HG02610 (cell line): ENCODE results near the gene LGALS3BP.

Experiments used
- ATAC-seq: cut with Tn5 transposase; IDR thresholded peaks from one replicate; pipeline ENCODE4 v1.9.1; 2021; ENCODE audit warnings: mild to moderate bottlenecking, moderate library complexity; ENCODE audit not compliant: unreplicated experiment

The LGALS3BP gene

GRCh38 chr17:78985395-78985794 is 5.7 kb upstream of the LGALS3BP start:
- ATAC-seq = no peak

DNA sequence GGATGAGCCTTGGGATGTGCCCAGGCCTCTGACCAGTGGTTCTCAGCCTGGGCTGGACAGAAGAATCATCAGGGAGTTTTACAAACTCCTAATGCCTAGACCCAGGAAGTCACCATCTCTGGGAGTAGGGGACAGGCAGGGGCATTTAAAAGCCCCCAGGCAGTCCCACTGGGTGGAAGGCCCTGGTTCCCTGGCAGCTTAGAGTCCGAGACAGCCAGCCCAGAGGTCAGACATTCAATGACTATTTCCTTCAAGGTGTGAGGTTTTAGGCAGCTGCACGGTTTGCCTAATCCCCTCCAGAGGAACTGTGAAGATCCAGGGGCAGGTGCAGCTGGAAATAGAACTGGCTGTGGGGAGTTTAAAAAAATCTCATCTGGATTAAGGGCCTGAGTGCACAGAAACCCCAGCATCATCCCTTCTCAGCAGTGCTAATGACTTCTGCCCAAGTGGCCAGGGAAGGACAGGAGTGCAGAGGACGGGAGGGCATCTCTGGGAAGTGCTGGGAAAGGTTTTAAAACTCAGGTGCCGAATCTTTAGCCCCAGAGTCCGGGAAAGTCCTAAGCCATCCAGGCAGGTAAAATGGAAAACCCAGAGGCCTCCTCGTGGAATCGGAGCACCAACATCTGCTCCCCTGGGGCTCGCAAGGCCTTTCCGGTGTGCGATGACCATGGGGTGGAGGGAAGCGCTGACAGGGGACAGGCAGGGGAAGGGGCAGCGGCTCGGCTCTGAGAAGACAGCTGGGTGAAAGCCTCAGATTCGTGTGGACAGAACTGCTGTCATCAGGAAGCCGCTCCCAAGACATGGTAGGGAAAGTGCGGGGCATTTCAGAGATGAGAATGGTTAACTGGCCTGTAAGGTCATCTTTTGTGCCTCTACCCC is 1.5 kb upstream of the LGALS3BP start:
- ATAC-seq = no peak

DNA sequence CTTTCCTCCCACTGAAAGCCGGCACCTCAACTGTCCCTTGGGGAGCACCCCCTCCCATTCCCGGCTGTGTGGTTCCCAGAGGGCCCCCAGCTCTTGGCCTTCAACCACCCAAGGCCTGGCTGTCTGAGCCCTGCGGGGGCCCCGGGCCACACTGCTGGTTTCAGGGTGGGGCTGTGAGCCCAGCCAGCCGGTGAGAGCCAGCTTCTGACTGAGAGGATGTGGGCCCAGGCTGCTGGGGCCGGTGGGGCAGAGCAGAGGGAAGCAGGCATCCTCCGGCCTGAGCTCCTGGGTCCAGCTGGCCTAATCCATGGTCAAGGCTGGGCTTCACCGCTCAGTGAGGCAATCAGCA is 875 bp upstream of the LGALS3BP start:
- ATAC-seq = no peak

- no peak for ATAC-seq
Observed at GRCh38 chr17:78977997-78978973, 1.4 kb downstream of the LGALS3BP start.

GRCh38 chr17:78977681-78977943 is 2.1 kb downstream of the LGALS3BP start:
- no peak for ATAC-seq

- ATAC-seq = no peak
Observed at GRCh38 chr17:78976907-78977680, 2.6 kb downstream of the LGALS3BP start.

GRCh38 chr17:78974635-78975591 is 4.8 kb downstream of the LGALS3BP start:
- no peak for ATAC-seq

- ATAC-seq = no peak
Observed at GRCh38 chr17:78973792-78974520, 5.8 kb downstream of the LGALS3BP start.

- ATAC-seq = no peak
Observed at GRCh38 chr17:78973196-78973595, 6.5 kb downstream of the LGALS3BP start.

DNA sequence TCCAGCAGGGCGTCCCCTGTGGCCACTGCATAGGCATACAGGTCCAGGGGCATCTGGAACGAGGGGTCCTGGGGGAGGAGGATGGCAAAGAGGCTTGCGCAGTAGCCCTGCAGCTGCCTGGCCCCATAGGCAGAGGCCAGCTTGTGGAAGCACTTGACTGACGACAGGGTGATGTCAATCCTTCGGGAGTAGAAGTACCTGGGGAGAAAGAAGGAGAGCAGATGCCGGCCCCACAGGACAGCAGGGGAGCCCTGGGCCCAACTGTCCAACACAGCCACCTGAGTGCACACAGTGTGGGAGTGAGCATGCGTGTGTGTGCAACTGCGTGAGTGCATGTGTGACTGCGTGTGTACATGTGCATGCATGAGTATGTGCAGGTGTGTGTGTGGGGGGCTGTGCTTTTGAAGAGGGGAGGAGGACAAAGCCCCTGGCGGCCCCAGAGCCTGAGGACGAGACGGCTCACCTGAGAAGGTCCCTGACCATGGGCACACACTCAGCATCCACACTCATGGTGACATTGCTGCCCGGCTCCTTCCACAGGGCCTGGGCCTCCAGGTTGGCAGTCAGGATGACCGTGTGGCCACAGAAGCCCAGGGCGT is 7.1 kb downstream of the LGALS3BP start:
- no peak for ATAC-seq

DNA sequence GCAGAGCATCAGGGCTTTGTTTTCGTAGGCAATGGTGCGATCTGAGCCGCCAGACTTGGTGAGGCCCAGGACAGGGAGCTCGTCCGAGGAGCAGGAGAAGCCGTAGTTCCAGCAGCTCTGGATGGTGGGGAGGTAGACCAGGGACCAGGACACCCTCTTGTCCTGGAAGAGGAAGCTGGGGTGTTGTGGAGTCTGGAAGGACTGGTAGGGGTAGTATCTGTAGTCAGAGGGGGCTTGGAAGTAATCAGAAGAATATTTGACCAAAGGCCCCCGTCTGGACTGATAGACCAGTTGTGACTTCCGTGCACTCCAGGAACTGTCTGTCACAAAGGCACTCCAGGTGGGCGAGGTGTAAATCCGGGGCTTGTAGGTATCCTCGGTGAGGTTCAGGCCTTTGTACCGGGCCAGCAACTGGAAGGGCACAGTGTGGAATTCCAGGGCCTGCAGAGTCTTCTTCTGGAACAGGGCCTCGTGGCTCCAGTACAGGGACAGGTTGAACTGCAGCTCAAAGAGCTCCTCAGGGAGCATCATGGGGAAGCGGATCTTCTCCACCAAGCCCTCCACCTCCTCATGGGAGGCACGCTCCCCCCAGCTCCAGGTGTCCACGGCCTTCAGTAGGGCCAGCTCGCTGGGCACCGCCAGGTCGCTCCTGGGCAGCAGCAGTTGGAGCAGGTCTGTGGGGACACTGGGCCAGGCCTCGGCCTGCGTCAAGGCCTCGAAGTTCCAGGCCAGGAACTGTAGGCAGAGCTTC is 7.8 kb downstream of the LGALS3BP start:
- ATAC-seq = no peak

GRCh38 chr17:78970834-78971755 is 8.6 kb downstream of the LGALS3BP start:
- ATAC-seq = no peak

- no peak for ATAC-seq
Observed at GRCh38 chr17:78969865-78970264, 9.9 kb downstream of the LGALS3BP start.

DNA sequence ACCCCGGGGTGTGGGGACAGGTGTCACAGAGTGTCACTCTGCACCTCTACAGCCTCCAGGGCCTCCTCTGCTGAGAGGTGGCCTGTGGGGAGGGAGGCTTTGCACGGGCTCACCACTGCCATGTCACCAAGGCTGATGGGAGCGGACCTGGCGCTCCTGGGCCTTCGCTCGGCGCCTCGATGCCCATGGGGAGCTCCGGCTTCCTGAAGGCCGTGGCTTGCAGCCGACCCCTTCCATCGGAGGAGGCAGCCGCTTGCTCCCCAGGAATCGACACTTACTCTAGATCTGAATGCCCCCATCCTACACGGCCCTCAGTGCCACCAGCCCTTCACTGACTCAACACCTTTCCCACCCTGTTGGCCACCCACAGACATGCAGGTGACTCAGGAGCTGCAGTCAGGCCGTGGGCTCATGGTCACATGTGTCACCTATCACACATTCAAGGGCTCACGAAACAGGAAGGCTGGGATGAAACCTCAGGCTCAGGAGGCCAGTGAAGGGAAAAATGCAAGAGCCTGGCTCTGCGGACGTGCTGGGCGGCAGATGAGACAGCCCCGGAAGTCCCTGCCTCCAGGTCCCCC is 11.9 kb downstream of the LGALS3BP start:
- ATAC-seq = no peak

DNA sequence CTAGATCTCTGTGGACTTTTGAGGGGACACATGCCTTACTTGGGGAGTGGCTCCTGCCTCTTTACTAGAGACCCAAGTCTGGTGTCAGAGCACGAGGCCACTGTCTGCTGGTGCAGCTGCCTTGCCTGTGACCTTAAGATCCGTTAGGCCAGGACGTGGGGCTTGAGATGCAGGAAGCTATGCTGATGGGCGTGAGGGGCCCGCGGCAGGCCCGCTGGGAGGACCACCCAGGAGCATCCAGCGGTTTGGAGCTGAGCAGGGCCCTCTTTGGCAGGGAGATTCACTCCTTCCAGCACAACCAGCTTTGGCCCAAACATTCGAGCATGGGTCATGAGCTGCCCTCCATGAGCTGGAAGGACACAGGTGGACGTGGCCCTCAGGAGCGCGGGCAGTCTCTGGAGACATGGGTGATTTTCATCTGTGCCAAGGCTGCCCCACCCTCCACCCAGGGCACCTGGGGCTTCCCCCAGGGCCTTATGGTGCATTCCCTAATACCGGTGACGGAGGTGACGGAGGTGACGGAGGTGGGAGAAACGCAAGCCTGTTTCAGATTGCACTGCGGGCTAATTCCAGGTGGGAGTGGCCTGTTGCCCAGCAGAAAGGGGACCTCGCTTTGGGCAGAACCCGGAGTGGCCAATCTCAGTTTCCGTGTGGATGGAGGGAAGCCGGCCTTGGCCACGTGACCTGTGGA is 12.7 kb downstream of the LGALS3BP start:
- no peak for ATAC-seq

GRCh38 chr17:78966123-78966813 is 13.5 kb downstream of the LGALS3BP start:
- no peak for ATAC-seq
